HG02870 (cell line): ENCODE data around the gene TPSG1.
"Not testable (repeated sequence)": the region's sequence is repeated elsewhere in the genome, so short reads cannot be mapped to it uniquely, and the experiment has no call there.

Experiments
- ATAC-seq: cut with Tn5 transposase; IDR thresholded peaks from one replicate; pipeline ENCODE4 v1.9.1; 2021; ENCODE audit warnings: mild to moderate bottlenecking, moderate library complexity; ENCODE audit not compliant: unreplicated experiment

The TPSG1 gene

GRCh38 chr16:1198671-1199346 lies 26.3 kb downstream of the TPSG1 start:
- ATAC-seq, result not testable (repeated sequence)

DNA sequence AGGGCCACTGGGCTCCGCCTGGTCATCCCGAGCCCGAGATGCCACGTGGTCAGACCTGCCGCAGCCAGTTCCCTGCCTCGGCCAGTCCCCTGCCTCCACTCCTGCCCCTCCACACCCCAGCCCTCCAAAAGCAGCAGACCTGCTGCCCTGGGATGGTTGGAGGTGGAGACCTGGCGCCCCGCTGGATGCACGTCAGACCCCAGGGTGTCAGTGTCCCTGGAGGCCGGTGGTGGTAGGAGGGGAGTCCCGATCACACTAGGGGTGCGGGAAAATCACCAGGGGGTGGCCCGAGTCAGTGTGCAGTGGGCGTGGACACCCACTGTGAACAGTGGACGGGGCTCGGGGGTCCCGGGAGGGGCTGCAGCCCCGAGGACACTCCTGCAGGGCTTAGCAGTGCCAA lies 26.9 kb downstream of the TPSG1 start:
- no peak for ATAC-seq

- ATAC-seq, result no peak
These were observed 27.7 kb downstream of the TPSG1 start for GRCh38 chr16:1197237-1197866.

DNA sequence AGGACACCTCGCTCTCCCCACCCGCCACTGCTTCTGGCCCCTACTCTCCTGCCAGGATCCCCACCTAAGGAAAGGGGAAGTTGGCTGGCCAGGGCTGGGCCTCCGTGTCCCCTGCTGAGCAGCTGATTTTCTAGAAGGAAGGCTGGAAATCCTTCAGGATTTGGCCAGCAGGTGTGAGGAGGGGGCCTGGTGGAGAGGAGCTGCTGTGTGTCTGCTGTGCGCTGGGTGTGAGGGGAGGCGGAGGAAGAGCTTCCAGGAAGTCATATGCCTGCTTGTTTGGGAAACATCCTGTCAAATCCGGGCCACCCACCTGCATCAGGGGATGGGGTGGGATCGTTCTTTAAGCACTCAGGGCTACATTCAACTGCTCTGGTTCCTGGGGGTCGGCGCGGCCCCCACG lies 28.6 kb downstream of the TPSG1 start:
- ATAC-seq, result no peak

DNA sequence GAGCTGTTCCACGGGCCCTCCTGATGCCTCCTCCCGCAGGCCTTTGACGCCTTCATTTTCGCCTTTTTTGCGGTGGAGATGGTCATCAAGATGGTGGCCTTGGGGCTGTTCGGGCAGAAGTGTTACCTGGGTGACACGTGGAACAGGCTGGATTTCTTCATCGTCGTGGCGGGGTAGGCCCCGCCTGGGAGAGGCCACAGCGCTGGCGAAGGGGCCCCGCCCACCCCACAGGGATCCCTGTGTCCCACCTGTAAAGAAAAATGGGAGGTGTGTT lies 29.7 kb downstream of the TPSG1 start:
- ATAC-seq, result no peak

DNA sequence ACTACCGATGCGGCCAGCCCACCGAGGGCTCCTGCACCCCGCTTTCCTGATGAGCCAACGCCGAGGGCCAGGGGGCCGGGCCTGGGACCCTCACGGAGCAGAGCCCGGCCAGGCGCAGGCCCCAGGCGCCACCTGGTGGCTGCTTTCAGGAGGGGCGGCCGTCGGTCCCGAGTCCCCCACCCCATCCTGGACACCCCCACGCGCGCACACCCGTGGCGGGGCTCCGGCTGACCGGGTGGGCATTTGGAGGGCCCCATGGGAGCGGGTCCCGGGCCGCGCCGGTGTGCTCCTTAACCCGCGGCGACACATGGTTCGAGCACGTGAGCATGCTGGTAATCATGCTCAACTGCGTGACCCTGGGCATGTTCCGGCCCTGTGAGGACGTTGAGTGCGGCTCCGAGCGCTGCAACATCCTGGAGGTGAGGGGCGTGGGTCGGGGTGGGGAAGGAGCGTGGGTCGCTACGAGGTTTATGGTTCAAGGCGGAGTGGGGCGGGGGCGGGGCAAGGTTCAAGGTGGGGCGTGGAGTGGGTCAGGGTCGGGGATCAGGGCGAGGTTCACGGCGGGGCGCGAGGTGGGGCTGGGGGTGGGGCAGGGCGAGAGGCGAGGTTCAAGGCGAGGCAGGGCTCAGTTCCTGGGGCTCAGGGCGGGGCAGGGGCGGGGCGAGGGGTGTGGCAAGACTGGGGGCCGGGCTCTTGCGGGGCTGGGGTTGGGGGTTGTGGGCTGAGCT lies 30.2 kb downstream of the TPSG1 start:
- ATAC-seq, result no peak

- no peak for ATAC-seq
These were observed 31.1 kb downstream of the TPSG1 start for GRCh38 chr16:1193825-1194581.

DNA sequence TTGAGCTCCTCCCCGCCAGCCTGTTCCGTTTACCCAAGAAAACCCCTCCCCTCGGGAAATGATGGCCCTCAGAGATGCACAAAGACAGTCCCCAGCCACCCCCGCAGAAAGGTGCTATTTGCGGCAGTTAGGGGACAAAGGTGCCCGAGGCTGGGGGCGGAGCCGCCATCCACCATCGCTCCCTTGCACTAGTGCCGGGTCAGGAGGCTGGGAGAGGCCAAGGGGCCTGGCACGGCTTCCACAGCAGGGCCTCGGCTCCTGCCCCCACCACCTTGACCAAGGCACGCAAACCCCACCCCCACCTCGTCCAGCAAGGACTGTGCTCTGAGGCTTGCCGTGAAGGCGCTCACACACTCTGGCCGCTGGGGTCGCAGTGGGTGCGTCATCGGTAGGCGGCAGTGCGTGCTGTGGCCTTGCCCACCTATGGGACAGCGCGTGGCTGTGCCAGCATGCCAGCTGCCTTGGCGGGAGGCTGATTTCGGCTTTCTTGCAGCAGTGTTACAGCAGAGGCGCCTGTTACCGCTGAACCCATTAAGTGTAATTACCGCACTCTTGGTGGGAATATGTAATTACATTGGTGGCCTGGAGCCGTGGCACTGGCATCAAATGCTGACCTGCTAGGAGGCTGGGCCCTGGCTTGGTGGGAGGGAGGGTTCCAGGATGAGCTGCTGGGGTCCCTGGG lies 31.8 kb downstream of the TPSG1 start:
- no peak for ATAC-seq

- ATAC-seq, result no peak
These were observed 32.5 kb downstream of the TPSG1 start for GRCh38 chr16:1192384-1193073.

- ATAC-seq, result not testable (repeated sequence)
These were observed 34.3 kb downstream of the TPSG1 start for GRCh38 chr16:1190789-1191188.

DNA sequence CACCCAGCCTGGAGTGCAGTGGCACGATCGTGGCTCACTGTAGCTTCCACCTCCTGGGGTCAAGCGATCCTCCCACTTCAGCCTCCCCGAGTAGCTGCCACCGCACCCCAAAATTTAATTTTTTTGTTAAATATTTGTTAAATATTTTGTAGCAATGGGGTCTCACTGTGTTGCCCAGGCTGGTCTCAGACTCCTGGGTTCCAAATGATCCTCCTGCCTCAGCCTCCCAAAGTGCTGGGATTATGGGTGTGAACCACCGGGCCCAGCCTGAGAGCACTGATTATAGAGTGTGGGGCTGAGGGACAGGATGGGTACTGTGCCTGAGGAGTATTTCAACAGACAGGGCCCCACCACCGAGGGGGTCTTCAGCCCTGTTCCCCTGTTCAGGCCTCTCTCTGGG lies 35.6 kb downstream of the TPSG1 start:
- ATAC-seq, result no peak

- ATAC-seq, result no peak
These were observed 36.5 kb downstream of the TPSG1 start for GRCh38 chr16:1188432-1189189.

GRCh38 chr16:1185460-1186207 lies 39.4 kb downstream of the TPSG1 start:
- ATAC-seq, result not testable (repeated sequence)

DNA sequence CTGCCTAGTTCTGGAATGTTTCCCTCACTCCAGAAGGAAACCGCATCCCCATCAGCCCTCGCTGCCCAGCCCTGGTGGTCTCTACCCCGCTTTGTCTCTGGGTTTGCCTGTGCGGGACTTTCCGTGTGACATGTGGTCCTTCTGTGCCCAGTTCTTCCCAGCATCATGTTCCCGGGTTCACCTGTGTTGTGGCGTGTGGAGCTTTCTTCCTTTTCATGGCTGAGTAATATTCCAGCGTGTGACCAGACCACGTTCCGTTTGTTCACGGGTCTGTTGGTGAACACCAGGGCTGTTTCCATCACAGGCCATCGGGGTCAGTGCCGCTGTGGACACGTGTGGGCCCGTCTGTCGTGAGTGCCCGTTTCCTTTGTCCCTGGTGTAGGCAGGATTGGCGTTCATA lies 40.1 kb downstream of the TPSG1 start:
- ATAC-seq, result no peak

GRCh38 chr16:1184156-1184868 lies 40.8 kb downstream of the TPSG1 start:
- no peak for ATAC-seq

- ATAC-seq, result no peak
These were observed 41.8 kb downstream of the TPSG1 start for GRCh38 chr16:1182950-1183907.

DNA sequence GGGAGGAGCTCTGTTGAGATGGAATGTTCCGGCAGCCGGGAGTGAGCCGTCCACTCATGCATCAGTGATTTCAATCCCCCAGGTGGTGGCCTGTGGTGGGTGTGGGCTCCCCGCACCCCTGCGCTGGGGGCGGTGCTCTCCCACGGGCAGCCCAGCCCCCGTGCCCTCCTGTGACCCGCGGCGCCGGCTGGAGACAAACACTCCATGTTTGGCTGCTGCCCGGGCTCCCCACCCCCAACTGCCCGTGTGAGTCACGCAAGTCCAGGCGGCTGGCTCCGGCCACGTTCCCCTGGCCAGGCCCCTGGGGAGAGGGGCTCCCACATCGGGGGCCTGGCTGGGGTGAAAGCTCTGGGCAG lies 42.8 kb downstream of the TPSG1 start:
- ATAC-seq, result no peak
